PC-9 (cell line): ENCODE data around the gene NEURL3. TPM values are rescaled to one million over a fixed set of nuclear protein-coding genes. Genes with fewer than 3 reads are reported as not detected.
A peak's percentile ranks its signal among the peaks of the same experiment; 100 is the strongest.

Source experiments
- BruUV-seq: library from RNA; stranded (reverse); fragments of 400-500 nt; replicated peaks from 2 replicates; lab custom pipeline; 2021; lab: Mats Ljungman, UMichigan
- CTCF ChIA-PET: fragments of 300-600 bp; sonication (Branson Sonifier 250); formaldehyde crosslinking; loops from one replicate; lab custom pipeline; 2022; ENCODE audit warnings: antibody characterized with exemption; lab: Charles Lee
- POLR2A ChIA-PET: fragments of 300-600 bp; sonication (Branson Sonifier 250); formaldehyde crosslinking; loops from one replicate; lab custom pipeline; 2022; ENCODE audit warnings: antibody characterized with exemption; ENCODE audit not compliant: unreplicated experiment; lab: Charles Lee
- DNase-seq, 2 experiments: peaks; one replicate each; pipeline versions ENCODE4 v3.0.0 to v3.0.0-alpha.2; 2015 to 2022; ENCODE audit warnings: mixed read lengths in 1 of 2
- H2AFZ ChIP-seq: fragments of 200-600 bp; sonication (generic); 2 replicates; pipeline ENCODE4 v1.8.1; 2017; ENCODE audit warnings: antibody characterized with exemption
- H3F3A ChIP-seq: fragments of 200-600 bp; sonication (generic); 2 replicates; pipeline ENCODE4 v1.8.1; 2017; ENCODE audit warnings: antibody characterized with exemption, mild to moderate bottlenecking, low read depth; ENCODE audit not compliant: insufficient read depth
- H3K27ac ChIP-seq: fragments of 200-600 bp; sonication (generic); 2 replicates; pipeline ENCODE4 v1.6.1; 2016; ENCODE audit warnings: mixed run types
- H3K27me3 ChIP-seq: fragments of 200-600 bp; sonication (generic); 2 replicates; pipeline ENCODE4 v1.6.1; 2016; ENCODE audit warnings: low read depth, mixed run types; ENCODE audit not compliant: insufficient read depth
- H3K36me3 ChIP-seq: fragments of 200-600 bp; sonication (generic); 2 replicates; pipeline ENCODE4 v1.6.1; 2016; ENCODE audit warnings: low read depth, mixed run types
- H3K4me1 ChIP-seq: fragments of 200-600 bp; sonication (generic); replicated peaks from 2 replicates; pipeline ENCODE4 v1.6.1; 2016; ENCODE audit warnings: mixed run types; ENCODE audit not compliant: insufficient read depth
- H3K4me2 ChIP-seq: fragments of 200-600 bp; sonication (generic); 2 replicates; pipeline ENCODE4 v1.6.1; 2017; ENCODE audit warnings: mixed run types
- H3K4me3 ChIP-seq: fragments of 200-600 bp; sonication (generic); 2 replicates; pipeline ENCODE4 v1.6.1; 2016; ENCODE audit warnings: mixed run types
- H3K79me2 ChIP-seq: fragments of 200-600 bp; sonication (generic); 2 replicates; pipeline ENCODE4 v1.6.1; 2017; ENCODE audit warnings: low read depth, mixed run types
- H3K9me2 ChIP-seq: fragments of 200-600 bp; sonication (generic); 2 replicates; pipeline ENCODE4 v1.8.1; 2017; ENCODE audit warnings: mild to moderate bottlenecking; ENCODE audit not compliant: insufficient read depth
- H3K9me3 ChIP-seq: fragments of 200-600 bp; sonication (generic); 2 replicates; pipeline ENCODE4 v1.8.1; 2016; ENCODE audit warnings: low read depth; ENCODE audit not compliant: insufficient read depth
- H4K20me1 ChIP-seq: fragments of 200-600 bp; sonication (generic); 2 replicates; pipeline ENCODE4 v1.8.1; 2017; ENCODE audit not compliant: insufficient read depth
- EZH2 ChIP-seq: fragments of 200-600 bp; sonication (generic); IDR thresholded peaks from 2 replicates; pipeline ENCODE4 v1.8.0; 2017; ENCODE audit warnings: antibody characterized with exemption, low read depth
- intact Hi-C: fragments of 100-400 bp; cut with micrococcal nuclease; formaldehyde crosslinking; loops from one replicate; pipeline ENCODE4 v1.10.0; 2022; ENCODE audit not compliant: unreplicated experiment
- total RNA-seq: library from RNA; stranded (reverse); gene quantifications from 2 replicates; pipeline ENCODE4 v1.2.3, GENCODE V29; 2021
- TF ChIP-seq, protein P1 (sequence below): fragments of 200-600 bp; sonication (generic); conservative IDR thresholded peaks from 2 replicates; pipeline ENCODE4 v1.6.1; 2017; ENCODE audit warnings: mixed run types, antibody characterized with exemption, mild to moderate bottlenecking, moderate library complexity

NEURL3 gene
- total RNA-seq, 1 experiment from 2014 or later = 0.48 TPM

DNA sequence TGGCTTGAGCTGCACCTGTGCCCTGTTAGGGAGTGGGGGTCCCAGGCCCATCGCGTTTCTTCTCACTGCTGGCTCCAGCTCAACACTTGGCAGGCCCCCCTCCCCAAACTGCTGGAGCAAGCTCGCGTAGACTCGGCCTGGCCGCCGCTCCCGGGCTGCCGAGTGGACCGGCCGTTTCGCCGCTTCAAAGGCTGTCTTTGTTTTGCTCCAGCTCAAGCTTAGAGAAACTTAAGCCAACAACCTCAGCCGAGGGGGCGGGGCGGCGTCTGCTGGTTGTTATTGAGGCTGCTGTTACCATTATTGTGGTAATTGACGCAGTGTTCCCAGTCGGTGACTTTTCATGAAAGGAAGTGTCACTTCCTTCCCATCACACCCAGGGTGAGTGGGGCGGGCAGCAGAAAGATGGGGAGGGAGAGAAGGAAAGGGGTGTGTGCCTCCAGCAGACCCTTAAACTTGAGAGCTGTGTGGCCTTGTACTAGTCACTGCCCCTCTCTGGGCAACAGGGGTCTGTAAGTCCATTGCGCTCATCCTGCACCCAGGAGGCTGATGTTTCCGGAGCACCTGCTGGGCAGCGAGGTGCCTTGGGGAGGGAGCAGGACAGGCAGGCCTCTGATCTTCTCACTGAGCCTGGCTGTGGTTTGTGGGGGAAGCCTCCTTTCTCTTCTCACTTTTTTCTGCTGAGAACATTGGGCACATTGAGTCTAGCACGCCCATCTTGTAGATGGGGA is 33.5 kb upstream of the NEURL3 start:
- H4K20me1 ChIP-seq = peaks cover 4% of the 10 kb centered on the region; the same call in 1 of the 2 replicates
- H3K79me2 ChIP-seq = no peaks in the 10 kb centered on the region; the same call in 1 of the 2 replicates
- H3F3A ChIP-seq = peaks cover 25% of the 10 kb centered on the region; the same call in 1 of the 2 replicates
- POLR2A ChIA-PET = no interaction called here
- H3K27me3 ChIP-seq = no peaks in the 10 kb centered on the region
- H2AFZ ChIP-seq = no peak overlapping the region
- intact Hi-C loops = no loop called here
- H3K4me3 ChIP-seq = no peak overlapping the region
- no peak for TF ChIP-seq EZH2
- TF ChIP-seq, protein P1, sequence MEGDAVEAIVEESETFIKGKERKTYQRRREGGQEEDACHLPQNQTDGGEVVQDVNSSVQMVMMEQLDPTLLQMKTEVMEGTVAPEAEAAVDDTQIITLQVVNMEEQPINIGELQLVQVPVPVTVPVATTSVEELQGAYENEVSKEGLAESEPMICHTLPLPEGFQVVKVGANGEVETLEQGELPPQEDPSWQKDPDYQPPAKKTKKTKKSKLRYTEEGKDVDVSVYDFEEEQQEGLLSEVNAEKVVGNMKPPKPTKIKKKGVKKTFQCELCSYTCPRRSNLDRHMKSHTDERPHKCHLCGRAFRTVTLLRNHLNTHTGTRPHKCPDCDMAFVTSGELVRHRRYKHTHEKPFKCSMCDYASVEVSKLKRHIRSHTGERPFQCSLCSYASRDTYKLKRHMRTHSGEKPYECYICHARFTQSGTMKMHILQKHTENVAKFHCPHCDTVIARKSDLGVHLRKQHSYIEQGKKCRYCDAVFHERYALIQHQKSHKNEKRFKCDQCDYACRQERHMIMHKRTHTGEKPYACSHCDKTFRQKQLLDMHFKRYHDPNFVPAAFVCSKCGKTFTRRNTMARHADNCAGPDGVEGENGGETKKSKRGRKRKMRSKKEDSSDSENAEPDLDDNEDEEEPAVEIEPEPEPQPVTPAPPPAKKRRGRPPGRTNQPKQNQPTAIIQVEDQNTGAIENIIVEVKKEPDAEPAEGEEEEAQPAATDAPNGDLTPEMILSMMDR = no peak
- no TSS peak for BruUV-seq
- H3K9me2 ChIP-seq = no peaks in the 10 kb centered on the region
- H3K27ac ChIP-seq = no peak overlapping the region
- CTCF ChIA-PET = interaction anchor here (2.4 kb wide), 1 partner anchor 15 kb away, joined by 7 read pairs; no protein-coding TSS in a partner anchor
- H3K36me3 ChIP-seq = no peaks in the 10 kb centered on the region
- no peaks in the 10 kb centered on the region for H3K9me3 ChIP-seq
- no peak overlapping the region for H3K4me2 ChIP-seq
- no peak for DNase-seq
- peaks cover 32% of the 10 kb centered on the region for H3K4me1 ChIP-seq

DNA sequence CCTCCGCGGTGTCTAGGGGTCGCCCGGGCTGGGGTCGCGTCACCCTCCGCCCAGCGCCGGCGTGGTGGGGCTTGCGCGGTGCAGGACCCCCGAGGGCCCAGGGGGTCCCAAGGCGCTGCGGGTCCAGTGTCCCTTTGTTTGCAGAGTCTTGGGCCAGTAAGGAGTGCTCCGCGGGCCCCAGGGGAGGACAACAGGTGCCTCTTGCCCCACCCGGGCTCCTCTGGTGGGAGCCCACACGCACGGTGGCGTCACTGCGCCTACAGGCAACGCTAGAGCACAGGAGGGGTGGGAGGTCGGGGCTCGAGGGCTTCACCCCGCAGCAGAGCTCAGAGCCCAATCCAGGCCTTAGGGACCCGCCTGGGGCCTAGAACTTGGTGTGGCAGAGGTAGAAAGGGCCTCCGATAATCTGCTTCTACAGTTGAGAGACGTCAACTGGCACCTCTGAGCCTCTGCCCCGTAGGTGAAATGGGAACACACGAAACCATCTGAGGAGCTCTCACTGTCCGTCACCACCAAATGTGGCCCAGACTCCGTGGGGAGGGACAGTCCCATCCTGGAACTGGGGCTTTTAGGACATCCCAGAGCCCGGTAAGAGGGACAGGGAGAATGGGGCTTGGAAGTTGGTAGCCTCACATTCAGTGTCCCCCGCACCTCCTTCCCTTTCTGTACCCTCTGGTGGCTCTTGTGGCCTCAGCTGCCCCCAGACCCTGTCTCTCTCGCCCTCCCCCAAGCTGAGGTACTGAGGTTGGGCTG is 32.8 kb upstream of the NEURL3 start:
- H3K4me3 ChIP-seq = peak overlapping the region; percentile 70; the same call in 1 of the 2 replicates
- peak overlapping the region; percentile 91 for H3K4me2 ChIP-seq
- no peaks in the 10 kb centered on the region for H3K9me3 ChIP-seq
- DNase-seq = no peak
- POLR2A ChIA-PET = no interaction called here
- H3K9me2 ChIP-seq = no peaks in the 10 kb centered on the region
- H4K20me1 ChIP-seq = peaks cover 4% of the 10 kb centered on the region; the same call in 1 of the 2 replicates
- H3K79me2 ChIP-seq = no peaks in the 10 kb centered on the region; the same call in 1 of the 2 replicates
- peaks cover 39% of the 10 kb centered on the region for H3K4me1 ChIP-seq
- CTCF ChIA-PET = no interaction called here
- H3F3A ChIP-seq = peaks cover 33% of the 10 kb centered on the region
- no peak overlapping the region for H3K27ac ChIP-seq
- no peaks in the 10 kb centered on the region for H3K27me3 ChIP-seq
- no TSS peak for BruUV-seq
- no peaks in the 10 kb centered on the region for H3K36me3 ChIP-seq
- intact Hi-C loops = no loop called here
- TF ChIP-seq EZH2 = no peak
- TF ChIP-seq, protein P1 = no peak
- no peak overlapping the region for H2AFZ ChIP-seq

DNA sequence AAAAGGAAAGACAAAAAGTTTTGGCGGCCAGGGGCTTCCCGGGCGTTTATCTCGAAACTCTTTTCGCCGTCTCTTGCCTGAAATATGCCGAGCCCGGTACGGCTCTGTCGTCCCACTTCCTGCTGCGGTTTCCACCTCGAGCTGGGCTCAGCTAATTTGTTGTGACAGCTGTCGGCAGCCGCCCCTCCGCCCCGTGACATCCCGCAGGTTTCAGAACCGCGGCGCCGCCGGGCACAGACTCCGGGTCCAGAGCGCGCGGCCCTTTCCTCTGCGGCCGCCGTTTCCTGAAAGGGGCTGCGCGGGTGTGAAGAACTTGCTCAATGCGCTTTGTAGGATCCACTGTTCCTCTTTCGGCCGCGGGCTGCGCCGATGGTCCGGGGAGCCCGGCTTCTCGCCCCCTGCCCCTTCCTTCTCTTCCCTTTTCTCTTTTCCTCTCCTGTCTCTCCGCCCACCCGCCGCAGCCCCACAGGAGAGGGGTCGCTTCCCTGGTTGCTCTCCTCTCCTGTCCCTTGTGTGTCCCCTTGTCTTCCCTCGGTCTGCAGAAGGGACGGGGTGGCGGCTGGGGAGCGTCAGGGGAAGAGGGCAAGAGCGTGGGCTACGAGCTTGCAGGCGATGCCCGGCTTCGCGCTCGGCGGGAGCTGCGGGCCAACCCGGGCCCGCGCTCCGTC is 32.0 kb upstream of the NEURL3 start:
- CTCF ChIA-PET = interaction anchor here (0.7 kb wide), 1 partner anchor 74 kb away, joined by 5 read pairs; no protein-coding TSS in a partner anchor
- peak overlapping the region; percentile 80 for H2AFZ ChIP-seq
- POLR2A ChIA-PET = no interaction called here
- H3K9me3 ChIP-seq = no peaks in the 10 kb centered on the region
- TF ChIP-seq EZH2 = no peak
- TF ChIP-seq, protein P1 = no peak
- peak overlapping the region; percentile 70 for H3K4me3 ChIP-seq
- no peaks in the 10 kb centered on the region; the same call in 1 of the 2 replicates for H3K79me2 ChIP-seq
- H4K20me1 ChIP-seq = peaks cover 4% of the 10 kb centered on the region; the same call in 1 of the 2 replicates
- H3K27me3 ChIP-seq = no peaks in the 10 kb centered on the region
- H3K27ac ChIP-seq = no peak overlapping the region
- TSS peak; percentile 26 for BruUV-seq
- peak overlapping the region; percentile 91 for H3K4me2 ChIP-seq
- H3K4me1 ChIP-seq = peaks cover 47% of the 10 kb centered on the region
- intact Hi-C loops = no loop called here
- H3F3A ChIP-seq = peaks cover 37% of the 10 kb centered on the region
- H3K36me3 ChIP-seq = no peaks in the 10 kb centered on the region
- no peaks in the 10 kb centered on the region for H3K9me2 ChIP-seq
- DNase-seq = peak; percentile 40 to 46
